Neural cell (in vitro differentiated cells): ENCODE measurements around the gene SLC26A3. TPM values are rescaled to one million over a fixed set of nuclear protein-coding genes. Genes with fewer than 3 reads are reported as not detected.

Experiments used
- H2AFZ ChIP-seq: fragments of 200-600, 300-800 bp; sonication (generic), shearing (Covaris generic); 2 replicates; pipeline ENCODE4 v1.6.0; 2014; ENCODE audit warnings: low read depth, mild to moderate bottlenecking, antibody characterized with exemption, low read length, moderate library complexity
- H3F3A ChIP-seq: fragments of 200-600 bp; shearing (Covaris generic); 2 replicates; pipeline ENCODE4 v1.6.1; 2016; ENCODE audit warnings: mild to moderate bottlenecking, moderate library complexity, mixed read lengths, antibody characterized with exemption, low read length; ENCODE audit not compliant: insufficient read depth, poor library complexity, severe bottlenecking
- H3K27ac ChIP-seq: fragments of 200-600, 300-800 bp; sonication (generic), shearing (Covaris generic); 2 replicates; pipeline ENCODE4 v1.5.1; 2014; ENCODE audit warnings: mild to moderate bottlenecking, low read length, moderate library complexity
- H3K27me3 ChIP-seq: fragments of 300-800, 200-600 bp; sonication (generic), shearing (Covaris generic); 2 replicates; pipeline ENCODE4 v1.6.0; 2014; ENCODE audit warnings: mild to moderate bottlenecking, low read depth, low read length, moderate library complexity; ENCODE audit not compliant: insufficient read depth
- H3K36me3 ChIP-seq: fragments of 300-800, 200-600 bp; sonication (generic), shearing (Covaris generic); 2 replicates; pipeline ENCODE4 v1.5.1; 2014; ENCODE audit warnings: mild to moderate bottlenecking, antibody characterized with exemption, low read length, moderate library complexity; ENCODE audit not compliant: insufficient read depth
- H3K4me2 ChIP-seq: fragments of 300-800, 200-600 bp; sonication (generic), shearing (Covaris generic); 2 replicates; pipeline ENCODE4 v1.6.0; 2014; ENCODE audit warnings: mild to moderate bottlenecking, low read length
- H3K4me3 ChIP-seq: fragments of 300-800, 200-600 bp; sonication (generic), shearing (Covaris generic); 2 replicates; pipeline ENCODE4 v1.5.1; 2014; ENCODE audit warnings: mild to moderate bottlenecking, low read length, moderate library complexity
- H3K79me2 ChIP-seq: fragments of 200-600 bp; shearing (Covaris generic); replicated peaks from 2 replicates; pipeline ENCODE4 v1.6.0; 2014; ENCODE audit warnings: mild to moderate bottlenecking, low read length, moderate library complexity; ENCODE audit not compliant: insufficient read depth
- H3K9ac ChIP-seq: fragments of 300-800, 200-600 bp; sonication (generic), shearing (Covaris generic); 2 replicates; pipeline ENCODE4 v1.6.1; 2016; ENCODE audit warnings: mild to moderate bottlenecking, low read length, mixed read lengths
- H3K9me2 ChIP-seq: fragments of 200-600 bp; shearing (Covaris generic); 2 replicates; pipeline ENCODE4 v1.6.1; 2016; ENCODE audit warnings: mild to moderate bottlenecking, low read length, mixed read lengths; ENCODE audit not compliant: insufficient read depth
- H3K9me3 ChIP-seq: fragments of 200-600, 300-800 bp; sonication (generic), shearing (Covaris generic); 2 replicates; pipeline ENCODE4 v1.6.1; 2016; ENCODE audit warnings: mild to moderate bottlenecking, mixed run types, low read length, moderate library complexity, mixed read lengths
- H4K20me1 ChIP-seq: fragments of 200-600 bp; shearing (Covaris generic); 2 replicates; pipeline ENCODE4 v1.6.1; 2016; ENCODE audit warnings: mild to moderate bottlenecking, mixed run types; ENCODE audit not compliant: insufficient read depth
- EP300 ChIP-seq: fragments of 450-650 bp; conservative IDR thresholded peaks from 2 replicates; pipeline ENCODE4 v1.6.1; 2014; ENCODE audit warnings: antibody characterized with exemption, mild to moderate bottlenecking, moderate library complexity; ENCODE audit not compliant: poor library complexity, severe bottlenecking
- EZH2 ChIP-seq: fragments of 200-600, 300-800 bp; shearing (Covaris generic), sonication (generic); IDR thresholded peaks from 2 replicates; pipeline ENCODE4 v1.6.1; 2014; ENCODE audit warnings: antibody characterized with exemption, low read length, borderline replicate concordance, mild to moderate bottlenecking; ENCODE audit not compliant: insufficient read depth, poor library complexity, severe bottlenecking
- MXI1 ChIP-seq: fragments of 450-650 bp; conservative IDR thresholded peaks from 2 replicates; pipeline ENCODE4 v1.6.1; 2014; ENCODE audit warnings: antibody characterized with exemption, mild to moderate bottlenecking; ENCODE audit not compliant: poor library complexity, severe bottlenecking
- POLR2AphosphoS5 ChIP-seq: IDR thresholded peaks from 2 replicates; pipeline ENCODE4 v1.6.1; 2012
- RAD21 ChIP-seq: fragments of 450-650 bp; conservative IDR thresholded peaks from 2 replicates; pipeline ENCODE4 v1.6.1; 2014; ENCODE audit warnings: antibody characterized with exemption, mild to moderate bottlenecking, moderate library complexity
- SMC3 ChIP-seq: fragments of 450-650 bp; conservative IDR thresholded peaks from 2 replicates; pipeline ENCODE4 v1.6.1; 2014; ENCODE audit warnings: antibody characterized with exemption, mild to moderate bottlenecking, moderate library complexity; ENCODE audit not compliant: poor library complexity
- TAF1 ChIP-seq: IDR thresholded peaks from 2 replicates; pipeline ENCODE4 v1.6.1; 2012; ENCODE audit warnings: low read depth
- polyA plus RNA-seq: library from polyadenylated mRNA; depleted of rRNA; stranded (reverse); fragments of >200 nt; gene quantifications from 2 replicates; pipeline ENCODE4 v1.2.3, GENCODE V29; 2014
- TF ChIP-seq, protein P1 (sequence below): fragments of 450-650 bp; IDR thresholded peaks from 2 replicates; pipeline ENCODE4 v1.5.1; 2014; ENCODE audit warnings: antibody characterized with exemption, mild to moderate bottlenecking, moderate library complexity; ENCODE audit not compliant: poor library complexity, severe bottlenecking
- TF ChIP-seq, protein P2 (sequence below): IDR thresholded peaks from 2 replicates; pipeline ENCODE4 v1.6.1; 2012; ENCODE audit warnings: borderline replicate concordance

The SLC26A3 gene
- polyA plus RNA-seq, 1 donor from 2014 or later, result not detected

DNA sequence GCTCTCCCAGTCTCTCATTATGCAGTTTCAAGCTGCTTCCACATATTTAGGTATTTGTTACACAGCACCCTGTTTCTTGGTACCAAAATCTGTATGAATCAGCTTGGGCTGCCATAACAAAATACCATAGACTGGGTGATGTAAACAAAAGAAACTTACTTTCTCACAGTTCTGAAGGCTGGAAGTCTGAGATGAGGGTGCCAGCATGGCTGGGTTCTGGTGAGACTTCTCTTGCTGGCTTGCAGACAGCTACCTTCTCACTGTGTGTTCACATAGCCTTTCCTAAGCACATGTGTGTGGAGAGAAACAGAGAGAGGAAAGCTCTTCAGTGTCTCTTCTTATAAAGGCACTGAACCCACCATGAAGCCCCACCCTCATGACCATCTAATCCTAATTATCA lies 74.7 kb downstream of the SLC26A3 start:
- Histone ChIP-seq H2AFZ (no peak overlapping the region), H4K20me1 (no peaks in the 10 kb centered on the region), H3K27ac (no peak overlapping the region), H3K9me3 (no peaks in the 10 kb centered on the region), H3K36me3 (no peaks in the 10 kb centered on the region), H3K9ac (no peak overlapping the region), H3K27me3 (no peaks in the 10 kb centered on the region), H3F3A (no peaks in the 10 kb centered on the region), H3K79me2 (no peaks in the 10 kb centered on the region), H3K4me3 (no peak overlapping the region), H3K9me2 (no peaks in the 10 kb centered on the region), H3K4me2 (no peak overlapping the region)
- TF ChIP-seq EP300, result no peak
- TF ChIP-seq MXI1, result no peak
- TF ChIP-seq, protein P1, sequence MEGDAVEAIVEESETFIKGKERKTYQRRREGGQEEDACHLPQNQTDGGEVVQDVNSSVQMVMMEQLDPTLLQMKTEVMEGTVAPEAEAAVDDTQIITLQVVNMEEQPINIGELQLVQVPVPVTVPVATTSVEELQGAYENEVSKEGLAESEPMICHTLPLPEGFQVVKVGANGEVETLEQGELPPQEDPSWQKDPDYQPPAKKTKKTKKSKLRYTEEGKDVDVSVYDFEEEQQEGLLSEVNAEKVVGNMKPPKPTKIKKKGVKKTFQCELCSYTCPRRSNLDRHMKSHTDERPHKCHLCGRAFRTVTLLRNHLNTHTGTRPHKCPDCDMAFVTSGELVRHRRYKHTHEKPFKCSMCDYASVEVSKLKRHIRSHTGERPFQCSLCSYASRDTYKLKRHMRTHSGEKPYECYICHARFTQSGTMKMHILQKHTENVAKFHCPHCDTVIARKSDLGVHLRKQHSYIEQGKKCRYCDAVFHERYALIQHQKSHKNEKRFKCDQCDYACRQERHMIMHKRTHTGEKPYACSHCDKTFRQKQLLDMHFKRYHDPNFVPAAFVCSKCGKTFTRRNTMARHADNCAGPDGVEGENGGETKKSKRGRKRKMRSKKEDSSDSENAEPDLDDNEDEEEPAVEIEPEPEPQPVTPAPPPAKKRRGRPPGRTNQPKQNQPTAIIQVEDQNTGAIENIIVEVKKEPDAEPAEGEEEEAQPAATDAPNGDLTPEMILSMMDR, result no peak
- TF ChIP-seq RAD21, result no peak
- no peak for TF ChIP-seq EZH2
- TF ChIP-seq, protein P2, sequence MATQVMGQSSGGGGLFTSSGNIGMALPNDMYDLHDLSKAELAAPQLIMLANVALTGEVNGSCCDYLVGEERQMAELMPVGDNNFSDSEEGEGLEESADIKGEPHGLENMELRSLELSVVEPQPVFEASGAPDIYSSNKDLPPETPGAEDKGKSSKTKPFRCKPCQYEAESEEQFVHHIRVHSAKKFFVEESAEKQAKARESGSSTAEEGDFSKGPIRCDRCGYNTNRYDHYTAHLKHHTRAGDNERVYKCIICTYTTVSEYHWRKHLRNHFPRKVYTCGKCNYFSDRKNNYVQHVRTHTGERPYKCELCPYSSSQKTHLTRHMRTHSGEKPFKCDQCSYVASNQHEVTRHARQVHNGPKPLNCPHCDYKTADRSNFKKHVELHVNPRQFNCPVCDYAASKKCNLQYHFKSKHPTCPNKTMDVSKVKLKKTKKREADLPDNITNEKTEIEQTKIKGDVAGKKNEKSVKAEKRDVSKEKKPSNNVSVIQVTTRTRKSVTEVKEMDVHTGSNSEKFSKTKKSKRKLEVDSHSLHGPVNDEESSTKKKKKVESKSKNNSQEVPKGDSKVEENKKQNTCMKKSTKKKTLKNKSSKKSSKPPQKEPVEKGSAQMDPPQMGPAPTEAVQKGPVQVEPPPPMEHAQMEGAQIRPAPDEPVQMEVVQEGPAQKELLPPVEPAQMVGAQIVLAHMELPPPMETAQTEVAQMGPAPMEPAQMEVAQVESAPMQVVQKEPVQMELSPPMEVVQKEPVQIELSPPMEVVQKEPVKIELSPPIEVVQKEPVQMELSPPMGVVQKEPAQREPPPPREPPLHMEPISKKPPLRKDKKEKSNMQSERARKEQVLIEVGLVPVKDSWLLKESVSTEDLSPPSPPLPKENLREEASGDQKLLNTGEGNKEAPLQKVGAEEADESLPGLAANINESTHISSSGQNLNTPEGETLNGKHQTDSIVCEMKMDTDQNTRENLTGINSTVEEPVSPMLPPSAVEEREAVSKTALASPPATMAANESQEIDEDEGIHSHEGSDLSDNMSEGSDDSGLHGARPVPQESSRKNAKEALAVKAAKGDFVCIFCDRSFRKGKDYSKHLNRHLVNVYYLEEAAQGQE, result no peak
- no peak for TF ChIP-seq POLR2AphosphoS5
- no peak for TF ChIP-seq SMC3
- TF ChIP-seq TAF1, result no peak

DNA sequence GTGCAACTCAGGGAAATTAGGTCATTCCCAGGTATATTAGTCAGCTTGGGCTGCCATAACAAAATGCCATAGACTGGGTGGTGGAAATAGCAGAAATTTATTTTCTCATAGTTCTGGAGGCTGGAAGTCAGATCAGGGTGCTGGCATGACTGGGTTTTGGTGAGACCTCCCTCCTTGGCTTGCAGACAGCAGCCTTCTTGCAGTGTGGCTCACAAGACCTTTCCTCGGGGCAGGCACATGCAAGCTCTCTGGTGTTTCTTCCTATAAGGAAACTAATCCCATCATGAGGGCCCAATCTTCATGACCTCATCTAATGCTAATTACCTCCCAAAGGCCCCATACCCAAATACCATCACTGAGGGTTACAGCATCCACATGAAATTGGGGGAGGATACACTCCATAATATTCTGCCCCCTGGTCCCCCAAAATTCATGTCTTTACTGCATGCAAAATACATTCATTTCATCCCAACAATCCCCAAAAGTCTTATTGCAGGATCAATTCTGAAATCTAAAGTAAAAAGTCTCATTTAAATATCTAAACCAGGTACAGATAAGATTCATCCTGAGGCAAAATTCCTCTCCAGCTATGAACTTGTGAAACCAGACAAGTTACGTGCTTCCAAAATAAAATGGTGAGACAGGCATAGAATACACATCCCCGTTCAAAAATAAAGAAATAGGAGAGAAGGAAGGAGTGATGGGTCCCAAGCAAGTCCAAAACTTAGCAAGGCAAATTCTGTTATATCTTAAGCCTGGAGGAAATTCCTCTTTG lies 76.5 kb downstream of the SLC26A3 start:
- no peak overlapping the region for H2AFZ ChIP-seq
- H4K20me1 ChIP-seq, result no peaks in the 10 kb centered on the region
- TF ChIP-seq MXI1, result no peak
- no peaks in the 10 kb centered on the region for H3K27me3 ChIP-seq
- no peaks in the 10 kb centered on the region for H3K79me2 ChIP-seq
- no peaks in the 10 kb centered on the region for H3K9me2 ChIP-seq
- H3K36me3 ChIP-seq, result no peaks in the 10 kb centered on the region
- no peak overlapping the region for H3K9ac ChIP-seq
- H3K9me3 ChIP-seq, result no peaks in the 10 kb centered on the region
- H3K4me3 ChIP-seq, result no peak overlapping the region
- H3K27ac ChIP-seq, result no peak overlapping the region
- H3F3A ChIP-seq, result no peaks in the 10 kb centered on the region
- no peak overlapping the region for H3K4me2 ChIP-seq
